ENCODE measurements around the gene GPN2. TPM values are rescaled to one million over a fixed set of nuclear protein-coding genes. Genes with fewer than 3 reads are reported as not detected.

The GPN2 gene
- polyA plus RNA-seq, 3 donors, result 8.3 to 15.9 (median 9.6) TPM

GRCh38 chr1:26938004-26938658 lies 48.0 kb upstream of the GPN2 start:
- Mint-ChIP-seq H3K27ac (peak overlapping the region; percentile 22 to 73 (median 51)), H3K9me3 (peaks cover 0 to 1% (median 0%) of the 10 kb centered on the region in 7 donors), H3K4me3 (no peak overlapping the region), H3K4me1 (peaks cover 13% of the 10 kb centered on the region), H3K36me3 (peaks cover 43 to 58% of the 10 kb centered on the region in 2 donors), H3K27me3 (ENCODE audit: low read depth in 3 of 3) (no peaks in the 10 kb centered on the region)
- DNase-seq, result peak in 2 of 3 donors; percentile 10 to 25
- H3K36me3 ChIP-seq (replicated peaks in 1 of 2; ENCODE audit: control insufficient read depth in 1 of 2, insufficient read depth in 2 of 2, low read length in 2 of 2), result peaks cover 27 to 68% of the 10 kb centered on the region in 2 donors
- no peak overlapping the region for H3K4me2 ChIP-seq (replicated peaks; ENCODE audit: extremely low read depth, low read length, poor library complexity, severe bottlenecking)
- TF ChIP-seq, protein P1, sequence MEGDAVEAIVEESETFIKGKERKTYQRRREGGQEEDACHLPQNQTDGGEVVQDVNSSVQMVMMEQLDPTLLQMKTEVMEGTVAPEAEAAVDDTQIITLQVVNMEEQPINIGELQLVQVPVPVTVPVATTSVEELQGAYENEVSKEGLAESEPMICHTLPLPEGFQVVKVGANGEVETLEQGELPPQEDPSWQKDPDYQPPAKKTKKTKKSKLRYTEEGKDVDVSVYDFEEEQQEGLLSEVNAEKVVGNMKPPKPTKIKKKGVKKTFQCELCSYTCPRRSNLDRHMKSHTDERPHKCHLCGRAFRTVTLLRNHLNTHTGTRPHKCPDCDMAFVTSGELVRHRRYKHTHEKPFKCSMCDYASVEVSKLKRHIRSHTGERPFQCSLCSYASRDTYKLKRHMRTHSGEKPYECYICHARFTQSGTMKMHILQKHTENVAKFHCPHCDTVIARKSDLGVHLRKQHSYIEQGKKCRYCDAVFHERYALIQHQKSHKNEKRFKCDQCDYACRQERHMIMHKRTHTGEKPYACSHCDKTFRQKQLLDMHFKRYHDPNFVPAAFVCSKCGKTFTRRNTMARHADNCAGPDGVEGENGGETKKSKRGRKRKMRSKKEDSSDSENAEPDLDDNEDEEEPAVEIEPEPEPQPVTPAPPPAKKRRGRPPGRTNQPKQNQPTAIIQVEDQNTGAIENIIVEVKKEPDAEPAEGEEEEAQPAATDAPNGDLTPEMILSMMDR (IDR thresholded peaks at IDR 0.05), result no peak
- H4K20me1 ChIP-seq (ENCODE audit: insufficient read depth, low read length), result peaks cover 5% of the 10 kb centered on the region
- peaks cover 11 to 13% of the 10 kb centered on the region in 2 donors for H3K4me1 ChIP-seq (ENCODE audit: control insufficient read depth in 1 of 2, insufficient read depth in 2 of 2, low read length in 2 of 2)
- H2AFZ ChIP-seq (ENCODE audit: insufficient read depth, low read depth, low read length, poor library complexity, severe bottlenecking), result no peak overlapping the region
- no peaks in the 10 kb centered on the region for H3K27me3 ChIP-seq (ENCODE audit: control insufficient read depth in 2 of 2, insufficient read depth in 2 of 2, low read length in 2 of 2)
- H3K4me3 ChIP-seq (replicated peaks in 1 of 3; ENCODE audit: low read depth in 2 of 3, low read length in 3 of 3), result no peak overlapping the region
- H3K9me3 ChIP-seq (replicated peaks in 1 of 2; ENCODE audit: control insufficient read depth in 1 of 2, insufficient read depth in 1 of 2, low read length in 2 of 2), result no peaks in the 10 kb centered on the region
- H3K79me2 ChIP-seq (ENCODE audit: insufficient read depth, low read length), result peaks cover 30% of the 10 kb centered on the region
- intact Hi-C loops (cut with micrococcal nuclease), result no loop called here
- 100% methylated on average over 1 of the region's 4 CpGs for WGBS (ENCODE audit: insufficient coverage)
- peak overlapping the region in 1 of 2 donors; percentile 59 for H3K27ac ChIP-seq (ENCODE audit: low read depth in 1 of 2, low read length in 2 of 2)
- no peak overlapping the region for H3K9ac ChIP-seq (ENCODE audit: insufficient read depth, low read length, poor library complexity, severe bottlenecking)

DNA sequence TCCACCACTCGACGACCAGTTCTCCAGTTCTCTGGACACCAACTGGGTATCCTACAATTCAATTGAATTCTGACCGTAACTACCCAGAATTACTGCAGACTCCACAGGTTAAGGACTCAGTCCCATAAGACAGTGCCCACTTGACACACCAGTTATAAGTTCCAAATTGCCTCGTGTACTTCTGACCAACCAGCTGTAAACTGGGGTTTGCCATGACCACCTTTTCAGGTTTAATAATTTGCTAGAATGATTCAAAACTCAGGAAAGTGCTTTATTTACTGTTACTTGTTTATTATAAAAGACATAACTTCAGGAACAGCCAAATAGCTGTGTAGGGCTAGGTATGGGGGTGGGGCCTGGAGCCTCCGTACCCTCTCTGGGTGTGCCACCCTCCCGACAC lies 46.7 kb upstream of the GPN2 start:
- H3K4me2 ChIP-seq (replicated peaks; ENCODE audit: extremely low read depth, low read length, poor library complexity, severe bottlenecking), result no peak overlapping the region
- Mint-ChIP-seq H3K9me3 (peaks cover 0 to 1% (median 0%) of the 10 kb centered on the region in 7 donors), H3K27me3 (ENCODE audit: low read depth in 3 of 3) (no peaks in the 10 kb centered on the region), H3K27ac (no peak overlapping the region), H3K4me3 (no peak overlapping the region), H3K36me3 (peaks cover 32 to 45% of the 10 kb centered on the region in 2 donors), H3K4me1 (peaks cover 26% of the 10 kb centered on the region)
- H3K27ac ChIP-seq (ENCODE audit: low read depth in 1 of 2, low read length in 2 of 2), result no peak overlapping the region
- peaks cover 9% of the 10 kb centered on the region for H4K20me1 ChIP-seq (ENCODE audit: insufficient read depth, low read length)
- 89% methylated on average over 3 of the region's 6 CpGs for WGBS (ENCODE audit: insufficient coverage)
- intact Hi-C loops (cut with micrococcal nuclease), result no loop called here
- H3K9ac ChIP-seq (ENCODE audit: insufficient read depth, low read length, poor library complexity, severe bottlenecking), result no peak overlapping the region
- no peak overlapping the region for H3K4me3 ChIP-seq (replicated peaks in 1 of 3; ENCODE audit: low read depth in 2 of 3, low read length in 3 of 3)
- peaks cover 24 to 25% of the 10 kb centered on the region in 2 donors for H3K4me1 ChIP-seq (ENCODE audit: control insufficient read depth in 1 of 2, insufficient read depth in 2 of 2, low read length in 2 of 2)
- no peaks in the 10 kb centered on the region for H3K27me3 ChIP-seq (ENCODE audit: control insufficient read depth in 2 of 2, insufficient read depth in 2 of 2, low read length in 2 of 2)
- no peaks in the 10 kb centered on the region for H3K9me3 ChIP-seq (replicated peaks in 1 of 2; ENCODE audit: control insufficient read depth in 1 of 2, insufficient read depth in 1 of 2, low read length in 2 of 2)
- peaks cover 16 to 55% of the 10 kb centered on the region in 2 donors for H3K36me3 ChIP-seq (replicated peaks in 1 of 2; ENCODE audit: control insufficient read depth in 1 of 2, insufficient read depth in 2 of 2, low read length in 2 of 2)
- TF ChIP-seq, protein P1 (IDR thresholded peaks at IDR 0.05), result no peak
- DNase-seq, result no peak
- peaks cover 35% of the 10 kb centered on the region for H3K79me2 ChIP-seq (ENCODE audit: insufficient read depth, low read length)
- no peak overlapping the region for H2AFZ ChIP-seq (ENCODE audit: insufficient read depth, low read depth, low read length, poor library complexity, severe bottlenecking)
